GM13976 (cell line): ENCODE measurements around the gene PSORS1C1.

Source experiments
- DNase-seq: peaks from one replicate; pipeline ENCODE4 v3.0.0; 2012; ENCODE audit warnings: low spot score
- in situ Hi-C: fragments of 300-500 bp; cut with MboI; formaldehyde crosslinking; loops from one replicate; pipeline ENCODE4 v1.12.0; 2022; ENCODE audit warnings: low sequenced_read_pairs, mixed read lengths, inconsistent platforms; ENCODE audit not compliant: unreplicated experiment
- TF ChIP-seq, protein P1 (sequence below): IDR thresholded peaks from 2 replicates; pipeline ENCODE4 v1.5.1; 2012; ENCODE audit warnings: borderline replicate concordance, mild to moderate bottlenecking; ENCODE audit not compliant: insufficient read depth; ENCODE audit errors: extremely low read depth, missing control alignments, control extremely low read depth

The PSORS1C1 gene

DNA sequence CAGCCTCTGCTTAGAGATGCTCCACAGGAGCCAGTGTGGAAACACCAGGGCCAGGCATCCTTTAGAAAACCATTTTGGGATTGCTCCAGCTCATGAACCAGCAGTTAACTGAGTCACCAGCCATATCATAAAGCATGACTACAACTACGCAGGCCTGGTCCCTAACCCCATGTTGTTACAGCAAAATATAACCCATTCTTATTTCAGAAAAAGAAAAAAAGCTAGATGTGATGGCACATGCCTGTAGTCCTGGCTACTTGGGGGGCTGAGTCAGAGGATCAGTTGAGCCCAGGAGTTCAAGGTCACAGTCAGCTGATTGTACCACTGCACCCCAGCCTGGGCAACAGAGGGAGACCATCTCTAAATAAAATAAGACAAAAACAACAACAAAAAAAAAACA is 39.1 kb upstream of the PSORS1C1 start:
- no peak for DNase-seq
- in situ Hi-C loops = loop anchor here (5.0 to 10.0 kb wide), 2 partner anchors 158 to 251 kb away; no protein-coding TSS in a partner anchor
- TF ChIP-seq, protein P1, sequence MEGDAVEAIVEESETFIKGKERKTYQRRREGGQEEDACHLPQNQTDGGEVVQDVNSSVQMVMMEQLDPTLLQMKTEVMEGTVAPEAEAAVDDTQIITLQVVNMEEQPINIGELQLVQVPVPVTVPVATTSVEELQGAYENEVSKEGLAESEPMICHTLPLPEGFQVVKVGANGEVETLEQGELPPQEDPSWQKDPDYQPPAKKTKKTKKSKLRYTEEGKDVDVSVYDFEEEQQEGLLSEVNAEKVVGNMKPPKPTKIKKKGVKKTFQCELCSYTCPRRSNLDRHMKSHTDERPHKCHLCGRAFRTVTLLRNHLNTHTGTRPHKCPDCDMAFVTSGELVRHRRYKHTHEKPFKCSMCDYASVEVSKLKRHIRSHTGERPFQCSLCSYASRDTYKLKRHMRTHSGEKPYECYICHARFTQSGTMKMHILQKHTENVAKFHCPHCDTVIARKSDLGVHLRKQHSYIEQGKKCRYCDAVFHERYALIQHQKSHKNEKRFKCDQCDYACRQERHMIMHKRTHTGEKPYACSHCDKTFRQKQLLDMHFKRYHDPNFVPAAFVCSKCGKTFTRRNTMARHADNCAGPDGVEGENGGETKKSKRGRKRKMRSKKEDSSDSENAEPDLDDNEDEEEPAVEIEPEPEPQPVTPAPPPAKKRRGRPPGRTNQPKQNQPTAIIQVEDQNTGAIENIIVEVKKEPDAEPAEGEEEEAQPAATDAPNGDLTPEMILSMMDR = no peak

DNA sequence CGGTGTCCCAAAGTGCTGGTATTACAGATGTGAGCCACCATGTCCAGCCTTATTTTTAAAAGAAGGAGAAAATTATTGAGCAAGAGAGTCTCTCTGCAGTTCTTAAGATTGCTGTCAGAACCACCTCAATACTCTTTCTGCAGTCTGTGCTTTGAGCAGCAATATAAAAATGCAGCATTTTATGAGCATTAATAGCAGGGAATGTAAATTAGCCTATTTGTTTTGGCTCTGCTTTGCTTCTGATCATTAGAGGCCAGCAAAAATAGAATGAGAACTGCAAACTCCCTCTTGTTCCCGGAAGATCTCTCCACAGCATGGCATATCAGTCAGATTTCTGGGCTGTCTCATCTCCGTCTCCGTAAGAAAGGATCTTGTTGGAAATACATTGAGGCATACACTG is 38.0 kb upstream of the PSORS1C1 start:
- no peak for DNase-seq
- in situ Hi-C loops = loop anchor here (5.0 to 10.0 kb wide), 2 partner anchors 159 to 252 kb away; no protein-coding TSS in a partner anchor
- TF ChIP-seq, protein P1 = no peak

DNA sequence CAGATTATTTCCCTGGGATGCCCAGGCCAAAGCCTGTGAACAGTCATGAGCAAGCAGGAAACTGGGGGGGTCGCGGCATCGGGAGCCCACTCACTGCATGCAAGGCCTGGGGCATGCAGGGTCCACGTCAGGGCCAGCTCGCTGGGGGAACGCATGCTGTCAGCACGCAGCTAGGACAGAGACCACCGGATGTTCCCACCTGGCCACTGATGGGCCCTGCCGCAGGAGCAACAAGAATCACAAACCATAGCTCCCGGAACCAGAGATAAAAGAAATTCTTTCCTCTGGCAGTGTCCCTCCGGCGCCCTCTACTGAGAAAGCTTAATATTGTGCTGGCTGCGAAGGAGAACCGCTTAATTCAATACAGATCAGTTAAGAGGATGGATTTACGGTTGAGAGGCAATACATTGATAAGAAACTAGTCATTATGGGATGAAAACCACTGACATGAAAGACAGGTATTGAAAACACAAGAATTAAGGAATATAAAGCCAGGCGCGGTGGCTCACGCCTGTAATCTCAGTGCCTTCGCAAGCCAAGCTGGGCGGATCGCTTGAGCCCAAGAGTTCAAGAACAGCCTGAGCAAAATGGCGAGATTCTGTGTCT is 34.8 kb upstream of the PSORS1C1 start:
- peak; percentile 73 for DNase-seq
- in situ Hi-C loops = loop anchor here (5.0 to 10.0 kb wide), 2 partner anchors 162 to 255 kb away; no protein-coding TSS in a partner anchor
- TF ChIP-seq, protein P1 = peak; percentile 76

DNA sequence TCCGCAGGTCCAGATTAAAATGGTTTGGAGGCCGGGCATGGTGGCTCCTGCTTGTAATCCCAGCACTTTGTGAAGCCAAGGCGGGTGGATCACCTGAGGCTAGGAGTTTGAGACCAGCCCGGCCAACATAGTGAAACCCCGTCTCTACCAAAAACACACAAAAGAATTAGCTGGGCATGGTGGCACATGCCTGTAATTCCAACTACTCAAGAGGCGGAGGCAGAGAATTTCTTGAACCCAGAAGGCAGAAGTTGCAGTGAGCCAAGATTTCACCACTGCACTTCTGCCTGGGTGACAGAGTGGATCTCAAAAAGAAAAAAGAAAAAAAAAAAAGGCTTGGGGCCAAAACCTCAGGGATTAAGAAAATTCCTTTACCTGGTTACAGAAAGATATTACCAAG is 32.7 kb upstream of the PSORS1C1 start:
- no peak for DNase-seq
- TF ChIP-seq, protein P1 = no peak
- in situ Hi-C loops = no loop called here

DNA sequence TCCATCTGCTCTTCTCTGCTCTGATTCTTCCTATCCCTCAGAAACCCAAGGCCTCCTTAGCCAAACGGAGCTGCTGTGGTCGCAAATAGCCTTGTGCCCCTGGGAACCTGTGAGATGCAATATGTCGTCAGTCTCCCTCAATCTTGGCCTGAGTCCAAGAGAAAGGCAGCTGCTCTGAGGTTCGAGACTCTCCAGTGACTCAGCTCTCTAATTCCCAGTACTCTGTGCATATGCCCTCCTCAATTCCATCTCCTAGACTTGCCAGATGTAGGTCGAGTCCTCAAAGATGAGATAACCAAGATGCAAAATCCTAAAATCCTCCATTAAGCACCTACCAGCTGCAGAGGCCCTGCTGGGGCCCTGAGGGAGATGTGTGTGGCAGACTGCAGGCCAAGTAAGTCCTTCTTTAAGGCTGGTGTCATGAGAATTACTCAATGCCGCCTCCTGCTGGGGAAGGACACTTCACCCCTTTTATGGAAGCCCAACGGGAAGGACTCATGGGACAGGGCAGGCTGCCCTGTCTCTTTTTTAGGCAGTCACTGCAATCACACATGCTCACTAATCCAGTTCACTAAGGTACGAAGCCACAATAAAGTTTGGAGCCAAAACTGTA is 30.8 kb upstream of the PSORS1C1 start:
- TF ChIP-seq, protein P1 = peak; percentile 41
- in situ Hi-C loops = no loop called here

DNA sequence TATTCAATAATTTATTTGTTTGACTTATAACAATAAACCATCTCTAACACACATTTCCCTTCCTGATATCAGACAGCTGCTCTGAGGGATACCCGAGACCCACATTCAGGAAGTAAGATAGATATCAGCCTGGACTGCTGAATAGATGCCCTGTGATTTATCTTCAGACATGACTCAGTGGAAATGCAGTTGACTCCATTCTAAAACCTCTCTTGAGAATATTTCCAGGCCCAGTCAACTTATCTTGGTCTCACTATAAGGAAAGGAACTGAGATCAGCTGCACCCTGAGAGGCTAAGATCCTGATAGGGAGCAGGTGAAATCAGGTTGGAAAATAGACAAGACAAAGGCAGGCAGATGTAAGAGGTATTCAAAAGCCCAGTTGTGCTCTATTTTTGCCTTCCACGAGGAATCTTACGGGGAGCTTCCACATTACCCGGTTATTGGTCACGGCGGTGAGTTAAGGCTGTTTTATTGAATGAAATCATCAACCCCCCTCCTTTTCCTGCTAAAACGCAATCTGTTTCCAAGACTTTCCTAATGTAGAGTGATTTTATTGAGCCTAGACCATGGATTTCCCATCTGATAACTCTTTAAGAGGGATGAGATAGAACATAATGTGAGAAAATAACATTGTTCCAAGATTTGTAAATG is 27.7 kb upstream of the PSORS1C1 start:
- TF ChIP-seq, protein P1 = no peak
- in situ Hi-C loops = no loop called here
- no peak for DNase-seq

More for the DNA sequence above, 30.8 kb upstream of the PSORS1C1 start:
- DNase-seq = peak; percentile 41
